NK-92 (cell line): Measurements from ENCODE around the gene TNFRSF8.

Experiments
- DNase-seq: peaks from one replicate; lab custom pipeline; 2025; ENCODE audit not compliant: unreplicated experiment; lab: John Stamatoyannopoulos, UW

Gene TNFRSF8

GRCh38 chr1:12153181-12153785, 90.2 kb downstream of the TNFRSF8 start:
- DNase-seq: no peak

GRCh38 chr1:12155328-12155727, 92.2 kb downstream of the TNFRSF8 start:
- DNase-seq: no peak

GRCh38 chr1:12157366-12158231, 94.5 kb downstream of the TNFRSF8 start:
- no peak for DNase-seq

GRCh38 chr1:12158357-12159092, 95.4 kb downstream of the TNFRSF8 start:
- no peak for DNase-seq

GRCh38 chr1:12159816-12160215, 96.7 kb downstream of the TNFRSF8 start:
- DNase-seq: no peak

GRCh38 chr1:12161324-12161661, 98.2 kb downstream of the TNFRSF8 start:
- DNase-seq: no peak

GRCh38 chr1:12161662-12162458, 98.8 kb downstream of the TNFRSF8 start:
- no peak for DNase-seq

- DNase-seq: no peak
These were observed 99.5 kb downstream of the TNFRSF8 start for GRCh38 chr1:12162459-12163137.

GRCh38 chr1:12163210-12163609, 100.1 kb downstream of the TNFRSF8 start:
- no peak for DNase-seq

GRCh38 chr1:12164210-12164609, 101.1 kb downstream of the TNFRSF8 start:
- DNase-seq: no peak

- no peak for DNase-seq
These were observed 102.2 kb downstream of the TNFRSF8 start for GRCh38 chr1:12165342-12165741.

- no peak for DNase-seq
These were observed 103.9 kb downstream of the TNFRSF8 start, which contains the start of gene TNFRSF1B for GRCh38 chr1:12166834-12167492. Gene TNFRSF1B (plus strand): TSS chr1:12166991. CDS start chr1:12167092, 101 bp downstream.

GRCh38 chr1:12167493-12168429, 104.7 kb downstream of the TNFRSF8 start:
- no peak for DNase-seq

- no peak for DNase-seq
These were observed 105.5 kb downstream of the TNFRSF8 start for GRCh38 chr1:12168451-12169160.

GRCh38 chr1:12169442-12170135, 106.5 kb downstream of the TNFRSF8 start:
- DNase-seq: no peak

GRCh38 chr1:12170263-12170671, 107.2 kb downstream of the TNFRSF8 start:
- no peak for DNase-seq

- DNase-seq: no peak
These were observed 108.3 kb downstream of the TNFRSF8 start for GRCh38 chr1:12171206-12172041.
